Fibroblast of villous mesenchyme (primary cell): Measurements from ENCODE around the gene CBX8. TPM values are rescaled to one million over a fixed set of nuclear protein-coding genes. Genes with fewer than 3 reads are reported as not detected.

Experiments
- DNase-seq: peaks from one replicate; pipeline ENCODE4 v3.0.0-alpha.2; 2010; ENCODE audit warnings: low read depth
- H3K4me3 ChIP-seq: 2 replicates; pipeline ENCODE4 v1.5.1; 2011; ENCODE audit warnings: low read depth, mild to moderate bottlenecking, low read length
- total RNA-seq: library from RNA; depleted of rRNA; stranded (reverse); fragments of >200 nt; gene quantifications from 2 replicates; pipeline ENCODE4 v1.2.3, GENCODE V29; 2012
- TF ChIP-seq, protein P1 (sequence below): IDR thresholded peaks from 2 replicates; pipeline ENCODE4 v1.5.1; 2012; ENCODE audit warnings: low read depth, mild to moderate bottlenecking, low read length; ENCODE audit not compliant: insufficient read depth

Gene CBX8
- total RNA-seq, 1 donor: 4.7 TPM

GRCh38 chr17:79749156-79749815 lies 47.6 kb downstream of the CBX8 start:
- TF ChIP-seq, protein P1, sequence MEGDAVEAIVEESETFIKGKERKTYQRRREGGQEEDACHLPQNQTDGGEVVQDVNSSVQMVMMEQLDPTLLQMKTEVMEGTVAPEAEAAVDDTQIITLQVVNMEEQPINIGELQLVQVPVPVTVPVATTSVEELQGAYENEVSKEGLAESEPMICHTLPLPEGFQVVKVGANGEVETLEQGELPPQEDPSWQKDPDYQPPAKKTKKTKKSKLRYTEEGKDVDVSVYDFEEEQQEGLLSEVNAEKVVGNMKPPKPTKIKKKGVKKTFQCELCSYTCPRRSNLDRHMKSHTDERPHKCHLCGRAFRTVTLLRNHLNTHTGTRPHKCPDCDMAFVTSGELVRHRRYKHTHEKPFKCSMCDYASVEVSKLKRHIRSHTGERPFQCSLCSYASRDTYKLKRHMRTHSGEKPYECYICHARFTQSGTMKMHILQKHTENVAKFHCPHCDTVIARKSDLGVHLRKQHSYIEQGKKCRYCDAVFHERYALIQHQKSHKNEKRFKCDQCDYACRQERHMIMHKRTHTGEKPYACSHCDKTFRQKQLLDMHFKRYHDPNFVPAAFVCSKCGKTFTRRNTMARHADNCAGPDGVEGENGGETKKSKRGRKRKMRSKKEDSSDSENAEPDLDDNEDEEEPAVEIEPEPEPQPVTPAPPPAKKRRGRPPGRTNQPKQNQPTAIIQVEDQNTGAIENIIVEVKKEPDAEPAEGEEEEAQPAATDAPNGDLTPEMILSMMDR: no peak
- peak; percentile 49 for DNase-seq

DNA sequence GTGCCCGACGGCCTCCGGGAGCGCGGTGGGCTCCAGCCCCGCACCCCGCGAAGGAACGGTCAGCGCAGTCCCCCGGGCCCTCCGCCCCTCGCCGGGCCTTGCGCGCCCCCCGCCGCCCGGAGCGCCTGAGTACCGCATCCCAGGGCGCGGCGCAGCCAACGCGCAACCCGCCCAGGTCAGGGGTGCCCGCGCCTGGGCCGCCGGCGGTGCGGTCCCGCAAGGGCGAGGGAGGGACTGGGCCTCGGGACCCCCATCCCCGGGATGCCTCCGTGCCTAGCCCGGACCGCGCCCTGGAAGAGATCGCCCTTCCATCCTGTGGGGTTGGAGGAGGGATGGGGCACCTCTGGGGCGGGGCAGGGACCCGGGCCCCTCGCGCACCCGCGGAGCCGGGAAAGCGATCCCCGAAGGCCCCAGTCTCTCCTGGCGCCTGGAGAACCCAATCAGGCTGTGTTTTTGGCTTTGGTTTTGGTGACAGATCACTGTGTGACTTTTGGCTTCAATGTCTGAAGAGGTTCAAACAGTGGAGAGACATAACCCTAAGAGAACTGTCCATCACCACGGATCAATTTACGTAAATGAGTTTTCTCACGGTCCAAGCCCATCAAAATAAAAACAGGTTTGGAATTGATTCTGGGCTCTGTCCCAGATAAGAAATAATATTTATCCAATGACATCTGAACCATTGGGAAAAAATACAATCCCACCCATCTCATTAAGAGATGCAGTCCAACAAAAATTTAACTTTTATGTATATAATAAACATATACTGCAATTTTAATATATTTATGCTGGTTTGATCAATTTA lies 48.4 kb downstream of the CBX8 start:
- no peak overlapping the region for H3K4me3 ChIP-seq
- DNase-seq: no peak
- TF ChIP-seq, protein P1: no peak

More at GRCh38 chr17:79749156-79749815, 47.6 kb downstream of the CBX8 start:
- no peak overlapping the region for H3K4me3 ChIP-seq

- no peak for DNase-seq
- TF ChIP-seq, protein P1: no peak
- no peak overlapping the region for H3K4me3 ChIP-seq
Observed at GRCh38 chr17:79747508-79748294, 49.2 kb downstream of the CBX8 start.

GRCh38 chr17:79746889-79747507 lies 49.9 kb downstream of the CBX8 start:
- TF ChIP-seq, protein P1: no peak
- H3K4me3 ChIP-seq: no peak overlapping the region
- no peak for DNase-seq

DNA sequence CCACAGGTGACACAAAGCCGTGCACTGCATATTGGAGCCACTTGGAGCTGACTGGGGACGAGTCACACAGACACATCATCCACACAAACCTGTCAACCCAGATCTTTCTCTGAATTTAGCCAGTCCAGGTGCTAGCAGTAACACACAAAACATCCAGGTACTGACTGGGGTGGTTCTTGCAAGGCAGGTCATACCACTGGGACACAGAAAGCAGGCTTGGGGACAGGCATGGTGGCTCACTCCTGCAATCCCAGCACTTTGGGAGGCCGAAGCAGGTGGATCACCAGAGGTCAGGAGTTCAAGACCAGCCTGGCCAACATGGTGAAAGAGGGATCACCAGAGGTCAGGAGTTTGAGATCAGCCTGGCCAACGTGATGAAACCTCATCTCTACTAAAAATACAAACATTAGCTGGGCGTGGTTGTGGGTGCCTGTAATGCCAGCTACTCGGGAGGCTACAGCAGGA lies 51.2 kb downstream of the CBX8 start:
- TF ChIP-seq, protein P1: no peak
- no peak for DNase-seq
- H3K4me3 ChIP-seq: no peak overlapping the region

- TF ChIP-seq, protein P1: no peak
- H3K4me3 ChIP-seq: no peak overlapping the region
- DNase-seq: no peak
Observed at GRCh38 chr17:79743614-79744013, 53.3 kb downstream of the CBX8 start.
